HG03378 (cell line): ENCODE results near the gene TMEM101.
"Not testable (repeated sequence)": the region's sequence is repeated elsewhere in the genome, so short reads cannot be mapped to it uniquely, and the experiment has no call there.

Experiments
- ATAC-seq: cut with Tn5 transposase; IDR thresholded peaks from one replicate; pipeline ENCODE4 v1.9.1; 2021; ENCODE audit warnings: mild to moderate bottlenecking, moderate library complexity; ENCODE audit not compliant: unreplicated experiment

The TMEM101 gene

DNA sequence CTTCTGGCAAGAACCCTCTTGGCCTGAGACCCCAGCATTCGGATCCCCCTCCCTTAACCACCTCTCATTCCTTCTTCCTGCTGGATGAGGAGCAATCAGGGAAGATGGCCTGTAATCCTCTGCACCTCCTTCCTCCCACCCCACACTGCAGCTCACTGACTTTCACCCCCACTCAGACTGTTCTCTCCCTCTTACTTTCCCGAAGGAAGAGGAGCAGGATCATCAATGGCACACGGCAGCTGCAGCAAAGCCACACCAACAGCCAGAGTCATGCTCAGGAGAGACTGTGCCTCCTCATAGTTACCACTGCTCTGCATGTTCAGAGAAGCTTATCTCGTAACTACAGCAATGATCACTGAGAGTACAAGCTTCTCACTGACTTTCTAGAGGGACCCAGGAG lies 10.1 kb upstream of the TMEM101 start:
- ATAC-seq = no peak

DNA sequence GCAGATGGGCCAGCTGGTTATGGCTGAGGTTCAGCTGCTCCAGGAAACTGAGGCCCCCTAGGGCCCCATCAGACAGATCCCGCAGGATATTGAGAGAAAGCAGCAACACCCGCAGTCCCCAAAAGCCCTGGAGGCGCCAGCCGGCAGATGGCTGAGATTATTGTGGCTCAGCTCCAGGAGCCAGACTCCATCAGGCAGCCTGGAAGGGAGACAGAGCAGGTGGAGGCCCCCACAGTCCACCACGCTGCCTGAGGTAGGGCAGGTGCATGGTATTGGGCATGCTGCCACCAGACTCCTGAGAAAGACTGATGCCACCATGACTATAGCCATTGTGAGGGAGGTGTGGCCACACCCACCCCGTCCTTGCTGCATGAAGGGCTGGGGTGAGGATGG lies 9.5 kb upstream of the TMEM101 start:
- ATAC-seq = no peak

DNA sequence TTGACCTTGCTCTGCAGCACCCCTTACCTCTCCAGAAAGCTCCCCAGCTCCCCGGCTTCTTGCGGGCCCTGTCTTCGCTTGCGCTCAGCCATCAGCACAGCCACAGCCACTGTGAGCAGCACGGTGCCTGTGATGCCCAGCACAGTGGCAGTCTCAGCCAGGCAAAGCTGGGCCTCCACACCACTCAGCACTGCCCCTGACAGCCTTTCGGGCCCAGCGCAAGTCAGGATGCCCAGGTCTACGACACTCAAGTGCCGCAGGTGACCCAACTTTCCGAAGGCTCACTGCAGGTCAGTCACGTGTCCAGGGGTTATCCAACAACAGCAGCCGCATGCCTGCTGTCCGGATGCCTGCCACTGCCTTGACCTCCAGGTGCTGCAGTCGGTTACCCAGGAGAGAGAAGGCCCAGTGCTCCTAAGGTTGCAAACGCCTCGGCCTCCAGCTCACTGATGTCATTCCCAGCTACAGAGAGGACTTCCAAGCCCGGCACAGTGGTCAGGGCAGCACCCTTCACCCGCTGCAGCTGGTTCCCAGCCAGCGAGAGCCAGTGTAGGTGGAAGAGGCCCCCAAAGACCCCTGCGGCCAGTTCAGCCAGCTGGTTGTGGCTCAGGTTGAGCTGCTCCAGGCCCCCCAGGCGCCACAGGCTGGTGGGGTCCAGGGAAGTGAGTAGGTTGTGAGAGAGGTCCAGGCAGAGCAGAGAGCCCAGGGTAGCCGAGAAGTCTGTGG lies 8.9 kb upstream of the TMEM101 start:
- no peak for ATAC-seq

DNA sequence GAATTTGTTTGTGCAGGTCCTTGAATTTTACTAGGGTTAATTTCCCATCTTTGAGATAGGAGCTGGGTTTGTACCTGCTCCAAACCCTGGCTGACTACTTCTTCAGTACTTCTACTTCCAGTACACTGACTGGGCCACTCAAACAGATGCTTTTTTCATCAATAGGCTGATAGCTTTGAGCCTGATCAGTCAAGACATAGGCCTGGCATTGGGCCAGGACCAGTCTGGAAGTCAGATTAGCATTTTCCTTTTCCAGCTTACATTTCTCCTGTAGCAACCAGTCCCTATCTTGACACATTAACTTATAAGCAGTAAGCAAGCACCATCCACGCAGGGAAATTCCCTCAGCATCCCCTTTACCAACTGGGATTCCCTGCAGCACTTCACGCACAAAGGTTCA lies 7.5 kb upstream of the TMEM101 start:
- ATAC-seq = no peak

DNA sequence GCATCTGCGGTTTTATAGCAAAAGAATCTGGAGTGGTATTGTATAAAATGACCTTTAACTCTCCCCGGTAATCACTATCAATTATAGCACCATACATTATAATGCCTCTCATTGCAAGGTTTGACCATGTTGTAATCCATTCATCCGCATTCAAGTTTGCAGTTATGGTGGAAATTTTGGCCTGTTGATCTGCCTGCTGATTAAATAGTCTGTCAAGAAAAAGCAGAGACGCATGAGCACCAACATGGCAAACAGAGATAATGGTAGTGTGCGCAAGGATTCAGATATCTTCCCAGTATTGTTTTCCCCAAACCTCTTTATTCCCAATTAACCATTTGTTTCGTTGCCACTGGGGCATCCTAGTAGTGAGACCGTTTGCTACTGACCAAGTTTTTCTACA lies 6.5 kb upstream of the TMEM101 start:
- ATAC-seq = not testable (repeated sequence)

DNA sequence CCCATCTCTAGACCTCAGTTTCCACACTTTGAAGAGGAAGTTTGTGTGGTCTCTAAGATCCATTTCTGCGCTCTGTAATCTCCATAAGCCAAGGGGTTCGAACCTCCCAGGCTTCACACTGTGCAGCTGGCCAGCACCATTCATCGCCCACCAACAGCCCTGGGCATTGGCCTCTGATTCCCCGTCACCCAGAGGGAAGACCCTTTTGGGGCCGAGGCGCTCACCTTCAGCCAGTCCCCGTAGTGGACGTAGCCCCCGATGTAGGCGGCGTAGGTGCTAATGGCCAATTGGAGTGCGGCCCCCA lies 678 bp downstream of the TMEM101 start:
- ATAC-seq = no peak

DNA sequence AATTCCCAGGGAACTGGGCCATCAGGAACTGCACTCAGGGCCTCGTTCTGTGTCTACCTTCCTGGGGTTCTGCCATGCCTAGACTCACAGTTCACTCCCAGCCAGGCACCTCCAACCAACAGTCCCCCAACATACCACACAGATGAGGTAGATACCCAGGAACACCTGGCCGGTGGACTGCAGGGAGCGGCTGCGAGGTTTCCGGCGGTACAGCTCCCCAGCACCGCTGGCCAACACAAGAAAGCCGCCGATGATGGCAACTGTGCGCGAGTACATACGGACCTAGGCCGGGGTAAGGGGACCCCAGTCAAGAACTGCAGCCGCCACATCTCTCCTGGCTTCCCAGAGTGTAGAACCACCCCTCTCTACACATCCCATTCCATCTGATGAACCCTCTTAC lies 1.9 kb downstream of the TMEM101 start:
- ATAC-seq = no peak

DNA sequence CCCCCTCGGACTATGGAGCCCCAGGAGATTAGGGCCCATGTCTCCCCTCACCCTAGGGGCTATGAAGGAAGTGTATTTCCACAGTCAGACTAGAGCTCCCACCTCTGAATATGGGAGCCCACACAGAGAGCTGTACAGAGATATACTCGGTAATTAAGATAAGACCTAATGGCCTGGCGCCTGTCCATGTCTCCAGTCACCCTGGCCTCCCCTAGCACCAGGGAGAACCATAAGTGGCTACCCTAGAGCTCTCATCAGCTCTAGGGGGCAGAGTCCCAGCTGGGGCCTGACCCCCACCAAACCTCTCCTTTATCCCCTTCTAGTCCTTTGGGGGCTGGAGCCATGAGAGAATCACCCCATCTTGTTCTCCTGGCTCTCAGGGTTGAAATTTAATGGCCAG lies 2.4 kb downstream of the TMEM101 start:
- no peak for ATAC-seq

DNA sequence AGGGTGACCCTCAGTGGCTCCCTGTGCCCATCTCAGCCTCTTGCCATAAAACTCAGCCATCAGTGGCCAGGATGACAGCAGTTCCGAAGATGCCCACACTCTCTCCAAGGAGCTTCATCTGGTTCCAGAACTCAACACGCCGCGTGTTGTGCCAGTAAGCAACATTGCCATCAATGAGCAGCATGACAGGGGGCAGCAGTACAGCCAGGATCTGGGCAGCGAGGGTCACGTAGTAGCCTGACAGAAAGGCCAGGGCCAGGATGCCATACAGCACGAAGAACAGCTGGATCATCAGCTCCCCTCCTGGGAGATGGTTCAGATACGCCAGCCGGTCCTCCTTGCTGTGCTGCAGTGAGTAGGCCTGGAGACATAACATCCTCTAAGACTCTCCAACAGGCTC lies 2.9 kb downstream of the TMEM101 start:
- no peak for ATAC-seq

DNA sequence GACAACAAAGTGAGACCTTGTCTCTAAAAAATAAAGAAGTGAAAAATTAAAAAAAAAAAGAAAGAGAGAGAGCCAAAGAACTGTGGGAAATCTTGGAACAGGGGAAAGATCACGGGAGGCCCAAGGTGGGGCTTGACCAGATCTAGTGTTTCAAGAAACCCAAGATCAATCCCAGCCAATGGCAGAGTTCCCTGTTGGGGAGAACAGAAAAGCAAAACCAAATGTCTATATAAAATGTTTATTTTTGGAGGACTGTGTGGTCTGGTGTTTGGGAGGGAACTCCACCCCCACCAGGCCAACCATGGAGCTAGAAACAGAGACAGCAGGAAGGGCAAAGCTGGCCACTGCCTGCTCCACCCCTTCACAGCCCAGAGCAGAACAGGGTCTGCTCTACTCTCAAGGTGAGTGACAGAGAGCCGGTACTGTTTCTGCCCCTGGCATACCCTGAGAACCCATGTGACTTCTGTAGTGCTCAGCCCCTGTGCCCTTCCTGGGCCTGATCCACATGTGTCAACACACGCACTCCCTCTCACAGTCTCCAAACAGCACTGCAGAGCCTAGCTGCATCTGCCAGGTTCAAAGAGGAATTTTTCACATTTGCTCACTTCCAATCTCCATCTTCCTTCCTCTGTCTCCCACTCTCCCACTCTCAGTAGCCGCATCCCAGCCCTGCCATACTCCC lies 3.7 kb downstream of the TMEM101 start:
- ATAC-seq = no peak

DNA sequence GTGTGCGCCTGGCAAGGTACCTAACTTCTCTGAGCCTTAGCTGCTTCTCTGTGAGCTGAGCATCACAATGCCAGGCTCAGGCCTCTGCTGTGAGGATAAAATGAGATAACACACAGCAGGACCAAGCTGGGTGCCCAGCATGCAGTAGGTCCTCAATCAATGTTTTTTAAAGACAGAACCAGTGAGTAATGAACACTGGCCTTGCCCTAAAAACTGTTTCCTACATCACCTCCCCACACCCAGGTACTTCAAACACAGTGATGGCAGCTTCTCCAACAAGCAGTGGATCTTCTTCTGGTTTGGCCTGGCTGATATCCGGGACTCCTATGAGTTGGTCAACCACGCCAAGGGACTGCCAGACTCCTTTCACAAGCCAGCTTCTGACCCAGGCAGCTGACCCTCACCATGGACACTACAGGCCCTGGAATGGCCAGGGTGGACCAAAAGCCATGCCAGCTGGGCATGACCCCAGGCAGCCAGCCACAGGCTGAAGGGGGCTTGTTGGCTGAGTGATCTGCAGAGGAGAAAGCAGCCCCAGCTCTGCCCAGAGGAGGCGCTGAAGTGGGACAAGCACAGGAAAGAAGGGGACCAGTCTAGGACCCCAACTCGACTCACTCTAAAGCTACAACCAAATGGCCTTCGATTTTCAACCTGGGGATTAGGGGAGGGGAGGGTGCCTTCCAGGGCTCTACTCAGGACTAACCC lies 6.4 kb downstream of the TMEM101 start:
- ATAC-seq = no peak

DNA sequence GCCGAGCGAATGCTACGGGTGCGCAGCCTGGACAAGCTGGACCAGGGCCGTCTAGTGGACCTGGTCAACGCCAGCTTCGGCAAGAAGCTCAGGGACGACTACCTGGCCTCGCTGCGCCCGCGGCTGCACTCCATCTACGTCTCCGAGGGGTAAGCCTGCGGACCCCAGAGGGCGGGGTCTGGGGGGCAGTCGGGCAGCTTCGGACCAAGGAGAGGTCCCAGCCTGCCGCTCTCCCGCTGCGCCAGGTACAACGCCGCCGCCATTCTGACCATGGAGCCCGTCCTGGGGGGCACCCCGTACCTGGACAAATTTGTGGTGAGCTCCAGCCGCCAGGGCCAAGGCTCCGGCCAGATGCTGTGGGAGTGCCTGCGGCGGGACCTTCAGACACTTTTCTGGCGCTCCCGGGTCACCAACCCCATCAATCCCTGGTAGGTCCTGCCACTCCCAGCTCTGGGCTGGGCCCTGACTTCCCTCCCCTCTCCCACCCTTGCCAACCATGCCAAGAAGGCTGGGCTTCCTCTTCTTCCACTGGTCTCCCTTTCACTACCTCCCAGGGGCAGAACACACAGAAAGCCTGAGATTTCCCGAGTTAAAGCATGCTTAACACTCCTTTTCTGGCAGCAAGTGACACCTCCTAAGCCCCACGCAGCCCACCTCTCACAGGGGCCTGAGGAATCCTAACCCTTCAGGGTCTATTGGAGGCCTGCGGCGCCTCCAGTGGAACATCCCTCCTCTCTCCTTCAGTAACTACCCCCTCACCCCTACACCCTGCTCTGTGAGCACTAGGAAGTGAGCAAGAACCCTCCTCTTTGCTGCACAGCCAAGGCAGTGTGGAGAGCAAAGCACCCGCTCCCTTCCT lies 7.2 kb downstream of the TMEM101 start:
- ATAC-seq = no peak

DNA sequence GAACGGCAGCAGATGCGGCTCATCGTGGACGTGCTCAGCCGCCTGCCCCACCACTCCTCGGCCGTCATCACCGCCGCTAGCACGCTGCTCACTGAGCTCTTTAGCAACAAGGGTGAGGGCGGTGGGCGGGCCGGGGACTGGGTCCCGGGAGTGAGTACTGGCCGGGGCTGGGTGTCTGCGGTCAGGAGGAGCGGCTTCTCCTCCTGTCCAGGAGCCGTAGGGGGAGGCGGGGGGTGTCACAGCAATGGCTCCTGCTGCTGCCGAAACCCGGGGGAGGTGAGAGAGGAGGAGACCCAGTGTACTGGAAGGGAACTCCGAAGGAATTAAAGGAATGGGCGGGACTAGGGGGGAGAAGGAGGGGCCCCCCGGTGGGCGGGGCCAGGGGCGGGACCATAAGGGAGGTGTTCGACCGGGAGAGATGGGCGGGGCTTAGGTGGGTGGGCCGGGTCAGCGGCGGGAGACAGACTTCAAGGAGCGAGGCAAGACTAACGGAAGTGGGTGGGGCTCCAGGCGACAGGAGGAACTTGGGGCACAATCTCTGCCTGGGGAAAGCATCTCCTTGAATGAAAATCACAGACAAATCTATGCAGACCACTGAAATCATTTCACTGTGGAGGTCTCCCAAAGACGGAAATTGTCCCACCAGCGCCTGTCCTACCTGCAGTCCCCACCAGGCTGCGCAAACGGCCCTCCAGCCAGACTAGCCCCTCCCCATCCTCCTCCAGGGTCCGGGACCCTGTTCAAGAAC lies 8.0 kb downstream of the TMEM101 start:
- no peak for ATAC-seq

DNA sequence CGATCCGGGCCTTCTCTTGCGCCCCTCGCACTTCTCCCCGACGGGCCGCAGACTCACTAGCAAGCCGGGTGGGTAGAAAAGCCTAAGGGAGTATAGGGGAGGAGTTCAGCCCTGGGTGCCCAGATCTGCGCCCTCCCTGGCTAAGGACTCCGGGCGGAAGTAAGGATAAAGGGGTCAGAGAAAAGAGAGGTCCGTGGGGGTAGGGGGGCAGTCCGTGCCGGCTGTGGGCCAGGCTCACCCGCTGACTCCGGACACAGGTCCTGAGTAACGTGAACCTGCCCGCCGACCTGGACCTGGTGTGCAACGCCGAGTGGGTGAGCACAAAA lies 8.5 kb downstream of the TMEM101 start:
- ATAC-seq = no peak

DNA sequence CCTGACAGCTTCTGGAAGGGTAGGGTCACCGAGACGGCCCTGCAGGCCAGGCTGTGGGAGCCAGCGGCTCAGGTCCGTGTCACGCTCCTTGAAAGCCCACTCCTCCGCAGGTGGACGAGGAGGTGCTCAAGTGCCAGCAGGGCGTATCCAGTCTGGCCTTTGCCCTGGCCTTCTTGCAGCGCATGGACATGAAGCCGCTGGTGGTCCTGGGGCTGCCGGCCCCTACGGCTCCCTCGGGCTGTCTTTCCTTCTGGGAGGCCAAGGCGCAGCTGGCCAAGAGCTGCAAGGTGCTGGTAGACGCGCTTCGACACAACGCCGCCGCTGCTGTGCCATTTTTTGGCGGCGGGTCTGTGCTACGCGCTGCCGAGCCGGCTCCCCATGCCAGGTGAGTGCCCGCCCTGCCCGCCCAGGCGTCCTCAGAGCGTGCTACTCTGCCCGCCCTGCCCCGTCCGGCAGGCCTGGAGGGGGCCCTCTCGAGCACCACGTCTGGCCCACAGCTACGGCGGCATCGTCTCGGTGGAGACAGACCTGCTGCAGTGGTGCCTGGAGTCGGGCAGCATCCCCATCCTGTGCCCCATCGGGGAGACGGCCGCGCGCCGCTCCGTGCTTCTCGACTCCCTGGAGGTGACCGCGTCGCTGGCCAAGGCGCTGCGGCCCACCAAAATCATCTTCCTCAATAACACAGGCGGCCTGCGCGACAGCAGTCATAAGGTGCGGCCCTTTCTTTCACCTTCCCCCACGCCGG lies 9.1 kb downstream of the TMEM101 start:
- no peak for ATAC-seq

DNA sequence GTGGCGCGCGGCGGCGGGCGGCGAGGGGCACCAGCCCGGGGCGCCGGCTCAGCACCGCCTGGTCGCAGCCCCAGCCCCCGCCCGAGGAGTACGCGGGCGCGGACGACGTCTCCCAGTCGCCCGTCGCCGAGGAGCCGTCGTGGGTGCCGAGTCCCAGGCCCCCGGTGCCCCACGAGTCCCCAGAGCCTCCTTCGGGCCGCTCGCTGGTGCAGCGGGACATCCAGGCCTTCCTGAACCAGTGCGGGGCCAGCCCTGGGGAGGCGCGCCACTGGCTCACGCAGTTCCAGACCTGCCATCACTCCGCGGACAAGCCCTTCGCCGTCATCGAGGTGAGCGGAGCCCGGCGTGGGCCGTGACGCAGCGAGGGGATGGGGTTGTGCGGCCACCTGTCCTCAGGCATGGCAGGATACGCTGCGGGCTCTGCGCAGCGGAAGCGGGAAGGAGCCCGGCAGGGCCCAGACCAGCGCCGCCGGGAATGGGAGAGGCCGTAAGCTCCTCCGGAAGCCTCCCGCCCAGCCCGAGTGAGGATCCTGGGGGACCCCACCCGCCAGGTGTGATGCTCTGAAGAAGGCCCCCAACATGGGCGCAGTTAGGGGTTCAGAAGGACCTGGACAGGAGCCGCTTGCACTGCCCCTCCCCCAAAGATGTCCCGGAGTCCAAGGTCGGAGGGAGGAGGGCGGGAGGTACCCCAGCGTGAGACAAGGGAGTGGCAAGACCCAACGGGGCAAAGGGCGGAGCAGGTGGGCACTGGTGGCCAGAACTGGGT lies 9.8 kb downstream of the TMEM101 start:
- ATAC-seq = no peak

DNA sequence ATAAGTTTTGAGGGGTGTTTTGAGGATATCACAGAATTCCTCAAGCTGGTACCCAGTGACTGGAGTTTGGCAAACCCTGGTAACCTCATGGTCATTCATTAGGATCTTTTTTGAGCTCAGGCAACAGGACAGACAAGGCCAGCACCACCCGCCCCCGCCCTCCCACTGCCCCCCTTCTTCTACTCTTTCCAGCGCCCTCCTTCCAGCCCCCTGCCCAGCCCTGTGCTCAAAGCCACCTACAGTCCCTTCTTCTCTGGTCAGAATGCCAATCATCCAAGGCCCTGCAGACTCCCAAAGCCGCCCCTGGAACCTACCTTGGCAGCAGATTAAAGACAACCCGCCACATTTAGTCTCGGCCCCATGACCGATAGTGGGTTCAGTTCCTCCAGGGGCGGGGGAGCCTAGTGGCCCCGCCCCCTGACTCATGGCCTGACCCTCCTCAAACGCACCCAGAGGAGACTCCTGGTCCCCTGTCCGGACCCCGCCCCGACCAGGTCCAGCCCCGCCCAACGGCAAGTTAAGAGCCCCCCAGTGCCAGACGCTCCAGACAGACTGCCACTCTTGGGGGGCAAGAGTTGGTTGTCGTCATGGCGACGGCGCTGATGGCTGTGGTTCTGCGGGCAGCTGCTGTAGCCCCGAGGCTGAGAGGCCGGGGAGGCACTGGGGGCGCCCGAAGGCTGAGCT lies 10.5 kb downstream of the TMEM101 start, which contains the start of gene NAGS:
TSS of gene NAGS (plus strand) at position 546 of the 684 bp plus-strand sequence. CDS start at position 588, 42 bp downstream.
- no peak for ATAC-seq

DNA sequence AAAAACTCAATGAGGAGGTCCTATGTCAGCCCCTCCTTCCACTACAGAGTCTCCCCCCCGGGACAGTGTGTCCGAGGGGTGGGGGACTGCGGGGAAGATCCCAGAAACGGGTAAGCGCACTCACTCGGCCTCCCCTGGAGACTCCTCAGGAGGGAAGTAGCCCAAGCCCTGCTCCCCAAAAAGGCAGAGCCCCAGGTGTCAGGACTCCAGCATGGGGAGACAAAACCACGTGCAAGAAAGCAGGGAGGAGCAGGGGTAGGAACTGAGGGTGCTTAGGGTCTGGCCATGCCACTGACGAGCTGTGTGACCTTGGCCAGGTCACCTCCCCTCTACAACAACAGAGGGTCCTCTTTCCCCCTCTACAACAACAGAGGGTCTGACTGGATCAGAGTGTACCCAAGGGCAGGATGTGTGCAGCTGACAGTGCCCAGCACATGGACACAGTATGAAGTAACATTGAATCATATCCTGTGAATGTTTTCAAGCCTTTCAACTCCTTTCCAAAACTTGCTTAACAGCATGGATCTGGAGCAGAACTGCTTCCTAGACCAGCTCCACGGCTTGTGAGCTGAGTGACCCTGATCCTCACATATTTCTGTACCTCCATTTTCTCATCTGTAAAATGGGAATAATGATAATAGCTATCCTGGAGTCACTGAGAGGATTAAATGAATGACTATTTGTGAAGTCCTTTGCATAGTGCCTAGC lies 12.5 kb downstream of the TMEM101 start:
- no peak for ATAC-seq
